Lung (tissue), 16 donors: ENCODE results near the gene JHY. TPM values are rescaled to one million over a fixed set of nuclear protein-coding genes. Genes with fewer than 3 reads are reported as not detected.
A peak's percentile ranks its signal among the peaks of the same experiment; 100 is the strongest.

Experiments used
- ATAC-seq: fragments of 200-7000 bp; cut with Tn5 transposase; one replicate; pipeline ENCODE4 v1.9.1; 2020; ENCODE audit warnings: moderate number of reproducible peaks; ENCODE audit not compliant: insufficient read depth, low FRiP score
- DNase-seq, 3 donors: peaks; one replicate each; pipeline ENCODE4 v3.0.0-alpha.2; 2013 to 2017
- H3K27ac ChIP-seq, 2 donors: one replicate each; pipeline ENCODE4 v1.5.1; 2013; ENCODE audit warnings: mild to moderate bottlenecking in 2 of 2, moderate library complexity in 2 of 2, control low read depth in 1 of 2, inconsistent platforms in 1 of 2, low read depth in 1 of 2, low read length in 1 of 2
- H3K27me3 ChIP-seq, 3 donors: one replicate each; pipeline ENCODE4 v1.5.1; 2013; ENCODE audit warnings: low read length in 2 of 3; ENCODE audit not compliant: control insufficient read depth in 3 of 3, insufficient read depth in 3 of 3
- H3K36me3 ChIP-seq, 4 donors: one replicate each; pipeline ENCODE4 v1.5.1; 2013; ENCODE audit warnings: low read length in 4 of 4, mild to moderate bottlenecking in 1 of 4, moderate library complexity in 1 of 4; ENCODE audit not compliant: control insufficient read depth in 4 of 4, insufficient read depth in 4 of 4
- H3K4me1 ChIP-seq, 5 donors: one replicate each; pipeline ENCODE4 v1.5.1; 2013; ENCODE audit warnings: low read length in 5 of 5, mild to moderate bottlenecking in 2 of 5, moderate library complexity in 1 of 5; ENCODE audit not compliant: control insufficient read depth in 5 of 5, insufficient read depth in 5 of 5
- H3K4me3 ChIP-seq: one replicate; pipeline ENCODE4 v1.5.1; 2013; ENCODE audit warnings: mild to moderate bottlenecking, control low read depth, moderate library complexity
- H3K9ac ChIP-seq, 2 donors: one replicate each; pipeline ENCODE4 v1.5.1; 2013; ENCODE audit warnings: low read length in 2 of 2, control low read depth in 1 of 2; ENCODE audit not compliant: insufficient read depth in 1 of 2
- H3K9me3 ChIP-seq, 4 donors: one replicate each; pipeline ENCODE4 v1.5.1; 2013; ENCODE audit warnings: low read length in 3 of 4, mild to moderate bottlenecking in 1 of 4, moderate library complexity in 1 of 4; ENCODE audit not compliant: control insufficient read depth in 4 of 4, insufficient read depth in 3 of 4
- WGBS, 2 donors: extraction: QIAGEN DNeasy Blood & Tissue Kit; methylation state at CpG; one replicate each; pipeline ENCODE4 v1.1.7; 2013; 5-methylcytosine and 5-hydroxymethylcytosine counted together
- long read RNA-seq, 5 donors: transcript quantifications; one replicate each; lab custom pipeline, GENCODE V29; 2026
- polyA plus RNA-seq, 2 donors: library from polyadenylated mRNA; stranded (reverse); fragments of 200-250 nt; gene quantifications; one replicate each; pipeline ENCODE4 v1.2.1, GENCODE V29; 2013
- total RNA-seq, 2 donors: library from RNA; depleted of rRNA in 1 of 2; stranded (reverse); fragments of >200 nt in 1 of 2; gene quantifications; one replicate each; pipeline ENCODE4 v1.2.1, GENCODE V29; 2014 to 2021
- TF ChIP-seq, protein P1 (sequence below): IDR thresholded peaks from 2 replicates; pipeline ENCODE4 v1.5.1; 2012; ENCODE audit warnings: mild to moderate bottlenecking; ENCODE audit errors: control extremely low read depth, extremely low read depth
- donor health status: control.
- donor health status: control.
- donor health status: Bipolar disorder and iron deficiency.
- donor health status: healthy.
- donor health status: DM: yes; HTN: yes; CAD: no.

The JHY gene
- total RNA-seq = 10 to 100 TPM; 10.8 to 11.0 TPM
- polyA plus RNA-seq = 1 to 10 TPM; 2.4 to 3.7 TPM
- long read RNA-seq, donor 1 = 0 reads
- long read RNA-seq, donor 2 = 0 reads
- long read RNA-seq, donor 3 = 0 reads
- long read RNA-seq, donor 4 = 0 reads
- long read RNA-seq, donor 5, partial matches to known transcripts = 5 of 7 reads
- long read RNA-seq, donor 5, other reads (novel, unspliced or antisense) = 0 of 7 reads

DNA sequence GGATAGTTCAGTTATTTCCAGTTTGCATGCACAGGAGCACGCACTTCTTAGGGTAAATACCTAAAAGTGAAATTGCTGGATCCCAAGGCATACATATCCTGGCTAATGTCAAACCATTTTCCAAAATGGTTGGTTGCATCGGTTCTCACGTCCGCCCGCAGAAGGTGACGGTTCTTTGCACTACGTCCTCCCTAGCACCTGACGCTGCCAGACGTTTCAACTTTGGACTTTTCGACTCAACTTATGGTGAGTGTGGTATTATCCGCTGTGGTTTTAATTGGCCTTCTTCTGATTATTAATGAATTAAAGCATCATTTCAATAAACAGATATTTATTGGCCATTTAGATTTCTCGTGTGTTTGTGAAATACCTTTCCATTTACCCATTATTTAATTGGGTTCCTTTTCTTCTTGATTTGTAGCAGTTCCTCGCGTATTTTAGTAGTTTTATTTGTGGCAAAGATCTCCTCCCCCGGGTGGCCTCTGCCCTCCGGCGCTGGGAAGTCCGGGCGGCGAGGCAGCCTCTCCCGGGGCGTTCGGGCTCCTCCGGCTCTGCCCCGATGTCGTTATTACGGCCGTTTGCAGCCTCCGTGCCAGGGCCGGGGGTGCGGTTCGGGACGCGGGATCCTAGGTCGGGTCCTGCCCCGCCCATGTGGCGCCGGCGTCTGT is at the start of gene JHY:
Gene JHY, plus strand, starts transcription at position 571 of the 668 bp plus-strand sequence. CDS start 3,091 bp downstream, outside the sequence.
- H3K27me3 ChIP-seq = peaks cover 0 to 3% (median 0%) of the 10 kb centered on the region in 3 donors
- TF ChIP-seq, protein P1, sequence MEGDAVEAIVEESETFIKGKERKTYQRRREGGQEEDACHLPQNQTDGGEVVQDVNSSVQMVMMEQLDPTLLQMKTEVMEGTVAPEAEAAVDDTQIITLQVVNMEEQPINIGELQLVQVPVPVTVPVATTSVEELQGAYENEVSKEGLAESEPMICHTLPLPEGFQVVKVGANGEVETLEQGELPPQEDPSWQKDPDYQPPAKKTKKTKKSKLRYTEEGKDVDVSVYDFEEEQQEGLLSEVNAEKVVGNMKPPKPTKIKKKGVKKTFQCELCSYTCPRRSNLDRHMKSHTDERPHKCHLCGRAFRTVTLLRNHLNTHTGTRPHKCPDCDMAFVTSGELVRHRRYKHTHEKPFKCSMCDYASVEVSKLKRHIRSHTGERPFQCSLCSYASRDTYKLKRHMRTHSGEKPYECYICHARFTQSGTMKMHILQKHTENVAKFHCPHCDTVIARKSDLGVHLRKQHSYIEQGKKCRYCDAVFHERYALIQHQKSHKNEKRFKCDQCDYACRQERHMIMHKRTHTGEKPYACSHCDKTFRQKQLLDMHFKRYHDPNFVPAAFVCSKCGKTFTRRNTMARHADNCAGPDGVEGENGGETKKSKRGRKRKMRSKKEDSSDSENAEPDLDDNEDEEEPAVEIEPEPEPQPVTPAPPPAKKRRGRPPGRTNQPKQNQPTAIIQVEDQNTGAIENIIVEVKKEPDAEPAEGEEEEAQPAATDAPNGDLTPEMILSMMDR = no peak
- DNase-seq = peak; percentile 56 to 74 (median 59)
- H3K4me1 ChIP-seq = peaks cover 0 to 7% (median 0%) of the 10 kb centered on the region in 5 donors
- no peaks in the 10 kb centered on the region for H3K9me3 ChIP-seq
- ATAC-seq = no peak
- peak within 1 kb of the TSS in 1 of 2 donors; percentile 97 for H3K27ac ChIP-seq
- H3K9ac ChIP-seq = peak within 1 kb of the TSS; percentile 85 to 90
- peak within 1 kb of the TSS; percentile 64 for H3K4me3 ChIP-seq
- 24 to 25% methylated on average over 39 of the region's 39 CpGs for WGBS, 2 donors
- peaks cover 0 to 2% (median 0%) of the 10 kb centered on the region in 4 donors for H3K36me3 ChIP-seq

DNA sequence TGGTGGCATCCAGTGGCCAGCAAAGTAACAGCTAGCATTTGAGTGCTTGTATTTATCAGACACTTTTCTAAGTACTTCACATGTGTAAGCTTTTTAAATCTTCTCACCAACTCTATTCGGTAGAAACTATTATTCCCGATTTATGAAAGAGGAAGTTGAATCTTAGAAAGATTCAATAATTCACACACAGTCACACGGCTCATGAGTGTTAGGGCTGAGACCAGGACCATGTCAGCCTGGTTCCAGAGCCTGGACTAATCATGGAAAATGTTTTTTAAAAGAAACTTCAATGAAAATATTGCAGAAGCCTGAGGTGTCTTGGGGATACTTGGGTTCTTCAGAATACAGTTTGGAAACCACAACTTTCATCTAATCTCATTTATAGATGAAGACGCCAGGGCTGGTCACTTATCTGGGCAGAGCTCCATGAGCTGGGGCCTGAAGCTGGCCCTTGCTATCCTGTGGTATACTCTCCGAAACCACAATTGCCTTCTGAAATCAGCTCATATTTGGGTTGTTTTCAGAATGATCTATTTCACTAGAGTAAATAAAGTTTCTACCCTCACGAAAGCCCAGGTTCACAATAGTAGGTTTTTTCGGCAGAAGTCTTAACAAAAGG is 48.6 kb upstream of the JHY start:
- Histone ChIP-seq H3K9ac (no peak overlapping the region), H3K27me3 (no peaks in the 10 kb centered on the region), H3K4me1 (peaks cover 0 to 4% (median 0%) of the 10 kb centered on the region in 5 donors), H3K4me3 (no peak overlapping the region), H3K9me3 (no peaks in the 10 kb centered on the region), H3K36me3 (no peaks in the 10 kb centered on the region), H3K27ac (no peak overlapping the region)
- ATAC-seq (no peak), DNase-seq (no peak)
- TF ChIP-seq, protein P1 = no peak
- WGBS, 2 donors = 54 to 79% methylated on average over 7 of the region's 7 CpGs

DNA sequence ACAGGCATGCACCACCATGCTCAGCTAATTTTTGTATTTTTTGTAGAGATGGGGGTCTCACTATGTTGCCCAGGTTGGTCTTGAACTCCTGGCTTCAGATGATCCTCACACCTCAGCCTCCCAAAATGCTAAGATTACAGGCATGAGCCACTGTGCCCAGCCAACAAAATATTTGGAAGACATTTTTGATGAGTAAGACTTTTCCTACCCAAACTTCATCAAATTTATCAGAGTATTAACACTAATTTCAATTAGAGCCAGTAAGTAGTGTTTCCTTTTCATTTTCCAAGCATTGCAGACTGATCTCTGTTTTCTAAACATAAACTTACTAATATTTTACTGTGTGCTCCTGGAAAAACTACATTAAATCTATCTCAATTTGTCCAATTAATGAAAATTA is 45.6 kb upstream of the JHY start:
- no peak overlapping the region for H3K4me3 ChIP-seq
- no peak overlapping the region for H3K9ac ChIP-seq
- H3K27ac ChIP-seq = no peak overlapping the region
- H3K4me1 ChIP-seq = peaks cover 0 to 4% (median 0%) of the 10 kb centered on the region in 5 donors
- DNase-seq (no peak), ATAC-seq (no peak)
- no peaks in the 10 kb centered on the region for H3K36me3 ChIP-seq
- TF ChIP-seq, protein P1 = no peak
- H3K27me3 ChIP-seq = no peaks in the 10 kb centered on the region
- H3K9me3 ChIP-seq = no peaks in the 10 kb centered on the region
